Central memory CD8-positive, alpha-beta T cell (primary cell): ENCODE data around the gene TEX11.
"Not testable (repeated sequence)": the region's sequence is repeated elsewhere in the genome, so short reads cannot be mapped to it uniquely, and the experiment has no call there.

Experiments used
- ATAC-seq: fragments of 150-1000 bp; cut with Tn5 transposase; replicated peaks from 2 replicates; pipeline ENCODE4 v1.10.0; 2022; ENCODE audit warnings: mild to moderate bottlenecking, moderate FRiP score, moderate number of reproducible peaks; ENCODE audit not compliant: poor library complexity, severe bottlenecking; ENCODE audit errors: extremely low read depth
- DNase-seq, 2 donors: peaks; one replicate each; pipeline ENCODE4 v3.0.0; 2021; ENCODE audit warnings: low spot score in 2 of 2
- H3K27ac Mint-ChIP-seq: one replicate; pipeline ENCODE4 v1.8.0; 2022; ENCODE audit warnings: low read depth, mild to moderate bottlenecking, moderate library complexity, mixed read lengths
- H3K27me3 Mint-ChIP-seq: one replicate; pipeline ENCODE4 v1.8.0; 2022; ENCODE audit warnings: mixed read lengths
- H3K36me3 Mint-ChIP-seq: one replicate; pipeline ENCODE4 v1.8.0; 2022; ENCODE audit warnings: mild to moderate bottlenecking, moderate library complexity, mixed read lengths; ENCODE audit not compliant: insufficient read depth
- H3K4me1 Mint-ChIP-seq: one replicate; pipeline ENCODE4 v1.8.0; 2022; ENCODE audit warnings: mixed read lengths
- H3K4me3 Mint-ChIP-seq: one replicate; pipeline ENCODE4 v1.8.0; 2022; ENCODE audit warnings: mild to moderate bottlenecking, moderate library complexity, mixed read lengths
- H3K9me3 Mint-ChIP-seq: one replicate; pipeline ENCODE4 v1.8.0; 2022; ENCODE audit warnings: mixed read lengths

TEX11 gene

GRCh38 chrX:70636218-70636617, 272.3 kb downstream of the TEX11 start:
- Mint-ChIP-seq H3K4me1 (no peaks in the 10 kb centered on the region), H3K27ac (no peak overlapping the region), H3K36me3 (no peaks in the 10 kb centered on the region), H3K27me3 (no peaks in the 10 kb centered on the region), H3K9me3 (no peaks in the 10 kb centered on the region), H3K4me3 (no peak overlapping the region)
- no peak for ATAC-seq
- DNase-seq = no peak

- Mint-ChIP-seq H3K27me3 (no peaks in the 10 kb centered on the region), H3K4me3 (no peak overlapping the region), H3K36me3 (no peaks in the 10 kb centered on the region), H3K4me1 (no peaks in the 10 kb centered on the region), H3K9me3 (no peaks in the 10 kb centered on the region), H3K27ac (no peak overlapping the region)
- no peak for DNase-seq
- no peak for ATAC-seq
Observed at GRCh38 chrX:70635669-70636068, 272.8 kb downstream of the TEX11 start.

GRCh38 chrX:70635227-70635626, 273.3 kb downstream of the TEX11 start:
- Mint-ChIP-seq H3K9me3 (no peaks in the 10 kb centered on the region), H3K27ac (no peak overlapping the region), H3K36me3 (no peaks in the 10 kb centered on the region), H3K4me3 (no peak overlapping the region), H3K4me1 (no peaks in the 10 kb centered on the region), H3K27me3 (no peaks in the 10 kb centered on the region)
- no peak for DNase-seq
- no peak for ATAC-seq

GRCh38 chrX:70621743-70622142, 286.8 kb downstream of the TEX11 start:
- Mint-ChIP-seq H3K4me3 (no peak overlapping the region), H3K27me3 (peaks cover 14% of the 10 kb centered on the region), H3K36me3 (no peaks in the 10 kb centered on the region), H3K27ac (no peak overlapping the region), H3K9me3 (no peaks in the 10 kb centered on the region), H3K4me1 (no peaks in the 10 kb centered on the region)
- DNase-seq (no peak), ATAC-seq (no peak)

- Mint-ChIP-seq H3K27me3 (peaks cover 10% of the 10 kb centered on the region), H3K36me3 (no peaks in the 10 kb centered on the region), H3K9me3 (no peaks in the 10 kb centered on the region), H3K4me1 (no peaks in the 10 kb centered on the region), H3K27ac (no peak overlapping the region), H3K4me3 (no peak overlapping the region)
- ATAC-seq (no peak), DNase-seq (no peak)
Observed at GRCh38 chrX:70618467-70618866, 290.0 kb downstream of the TEX11 start.

GRCh38 chrX:70613295-70613694, 295.2 kb downstream of the TEX11 start:
- Mint-ChIP-seq H3K27me3 (peaks cover 21% of the 10 kb centered on the region), H3K36me3 (no peaks in the 10 kb centered on the region), H3K4me3 (no peak overlapping the region), H3K27ac (no peak overlapping the region), H3K9me3 (no peaks in the 10 kb centered on the region), H3K4me1 (no peaks in the 10 kb centered on the region)
- DNase-seq (no peak), ATAC-seq (no peak)

GRCh38 chrX:70605352-70605751, 303.2 kb downstream of the TEX11 start:
- no peak for ATAC-seq
- no peak overlapping the region for H3K27ac Mint-ChIP-seq
- no peaks in the 10 kb centered on the region for H3K9me3 Mint-ChIP-seq
- no peak overlapping the region for H3K4me3 Mint-ChIP-seq
- DNase-seq = no peak
- no peaks in the 10 kb centered on the region for H3K4me1 Mint-ChIP-seq
- H3K36me3 Mint-ChIP-seq = no peaks in the 10 kb centered on the region
- H3K27me3 Mint-ChIP-seq = peaks cover 11% of the 10 kb centered on the region

- no peak overlapping the region for H3K27ac Mint-ChIP-seq
- H3K9me3 Mint-ChIP-seq = no peaks in the 10 kb centered on the region
- DNase-seq (no peak), ATAC-seq (no peak)
- H3K27me3 Mint-ChIP-seq = no peaks in the 10 kb centered on the region
- H3K4me3 Mint-ChIP-seq = no peak overlapping the region
- H3K4me1 Mint-ChIP-seq = no peaks in the 10 kb centered on the region
- H3K36me3 Mint-ChIP-seq = no peaks in the 10 kb centered on the region
Observed at GRCh38 chrX:70592091-70592490, 316.4 kb downstream of the TEX11 start.

- not testable (repeated sequence) for H3K36me3 Mint-ChIP-seq, H3K4me1 Mint-ChIP-seq, DNase-seq, ATAC-seq, H3K9me3 Mint-ChIP-seq, H3K4me3 Mint-ChIP-seq, H3K27me3 Mint-ChIP-seq, H3K27ac Mint-ChIP-seq
Observed at GRCh38 chrX:70587158-70587557, 321.4 kb downstream of the TEX11 start.

- ATAC-seq (no peak), DNase-seq (no peak)
- H3K27ac Mint-ChIP-seq = no peak overlapping the region
- H3K9me3 Mint-ChIP-seq = peaks cover 10% of the 10 kb centered on the region
- no peak overlapping the region for H3K4me3 Mint-ChIP-seq
- H3K36me3 Mint-ChIP-seq = no peaks in the 10 kb centered on the region
- no peaks in the 10 kb centered on the region for H3K27me3 Mint-ChIP-seq
- H3K4me1 Mint-ChIP-seq = no peaks in the 10 kb centered on the region
Observed at GRCh38 chrX:70577442-70577841, 331.1 kb downstream of the TEX11 start.

GRCh38 chrX:70569922-70570576, 338.5 kb downstream of the TEX11 start:
- not testable (repeated sequence) for H3K27ac Mint-ChIP-seq, DNase-seq, H3K9me3 Mint-ChIP-seq, H3K36me3 Mint-ChIP-seq, H3K4me3 Mint-ChIP-seq, ATAC-seq, H3K4me1 Mint-ChIP-seq
- H3K27me3 Mint-ChIP-seq = peaks cover 20% of the 10 kb centered on the region

GRCh38 chrX:70554948-70555347, 353.6 kb downstream of the TEX11 start:
- H3K27ac Mint-ChIP-seq = no peak overlapping the region
- H3K9me3 Mint-ChIP-seq = no peaks in the 10 kb centered on the region
- ATAC-seq = no peak

GRCh38 chrX:70554523-70554922, 354.0 kb downstream of the TEX11 start:
- Mint-ChIP-seq H3K9me3 (no peaks in the 10 kb centered on the region), H3K36me3 (no peaks in the 10 kb centered on the region)
- ATAC-seq = no peak

More at GRCh38 chrX:70554948-70555347, 353.6 kb downstream of the TEX11 start:
- H3K4me3 Mint-ChIP-seq = no peak overlapping the region
- no peaks in the 10 kb centered on the region for H3K36me3 Mint-ChIP-seq
- H3K27me3 Mint-ChIP-seq = peaks cover 9% of the 10 kb centered on the region
- DNase-seq = no peak
- H3K4me1 Mint-ChIP-seq = no peaks in the 10 kb centered on the region

More at GRCh38 chrX:70554523-70554922, 354.0 kb downstream of the TEX11 start:
- Mint-ChIP-seq H3K4me1 (no peaks in the 10 kb centered on the region), H3K27me3 (peaks cover 9% of the 10 kb centered on the region), H3K27ac (no peak overlapping the region), H3K4me3 (no peak overlapping the region)
- DNase-seq = no peak
